ENCODE results near the gene AGBL4.
"Not testable (repeated sequence)": the region's sequence is repeated elsewhere in the genome, so short reads cannot be mapped to it uniquely, and the experiment has no call there.

The AGBL4 gene

GRCh38 chr1:48560577-48560976 is 1463.2 kb downstream of the AGBL4 start:
- no peak for DNase-seq

- DNase-seq, result no peak
Observed at GRCh38 chr1:48560116-48560515, 1463.6 kb downstream of the AGBL4 start.

GRCh38 chr1:48558366-48558765 is 1465.4 kb downstream of the AGBL4 start:
- no peak for DNase-seq

GRCh38 chr1:48556186-48556850 is 1467.4 kb downstream of the AGBL4 start:
- no peak for DNase-seq

- DNase-seq, result no peak
Observed at GRCh38 chr1:48555271-48555670, 1468.5 kb downstream of the AGBL4 start.

GRCh38 chr1:48552903-48553606 is 1470.7 kb downstream of the AGBL4 start:
- no peak for DNase-seq

GRCh38 chr1:48552420-48552819 is 1471.3 kb downstream of the AGBL4 start:
- DNase-seq, result no peak

GRCh38 chr1:48548985-48549384 is 1474.8 kb downstream of the AGBL4 start:
- no peak for DNase-seq

GRCh38 chr1:48547561-48548220 is 1476.1 kb downstream of the AGBL4 start:
- DNase-seq, result no peak

- no peak for DNase-seq
Observed at GRCh38 chr1:48543854-48544253, 1479.9 kb downstream of the AGBL4 start.

GRCh38 chr1:48540587-48540986 is 1483.2 kb downstream of the AGBL4 start:
- no peak for DNase-seq

- DNase-seq, result no peak
Observed at GRCh38 chr1:48536477-48536876, 1487.3 kb downstream of the AGBL4 start.

- no peak for DNase-seq
Observed at GRCh38 chr1:48532976-48533375, 1490.8 kb downstream of the AGBL4 start.

- DNase-seq, result no peak
Observed at GRCh38 chr1:48530727-48531351, 1492.9 kb downstream of the AGBL4 start.

GRCh38 chr1:48527051-48527450 is 1496.7 kb downstream of the AGBL4 start:
- DNase-seq, result no peak

- DNase-seq, result no peak
Observed at GRCh38 chr1:48526008-48526710, 1497.6 kb downstream of the AGBL4 start.

- no peak for DNase-seq
Observed at GRCh38 chr1:48524892-48525467, 1498.8 kb downstream of the AGBL4 start.

- DNase-seq, result no peak
Observed at GRCh38 chr1:48523558-48523957, 1500.2 kb downstream of the AGBL4 start.

GRCh38 chr1:48519896-48520295 is 1503.9 kb downstream of the AGBL4 start:
- DNase-seq, result not testable (repeated sequence)

GRCh38 chr1:48506870-48507269 is 1516.9 kb downstream of the AGBL4 start:
- no peak for DNase-seq

- no peak for DNase-seq
Observed at GRCh38 chr1:48500541-48501450, 1523.0 kb downstream of the AGBL4 start.
